ENCODE results near the gene MPPED1.

MPPED1 gene

DNA sequence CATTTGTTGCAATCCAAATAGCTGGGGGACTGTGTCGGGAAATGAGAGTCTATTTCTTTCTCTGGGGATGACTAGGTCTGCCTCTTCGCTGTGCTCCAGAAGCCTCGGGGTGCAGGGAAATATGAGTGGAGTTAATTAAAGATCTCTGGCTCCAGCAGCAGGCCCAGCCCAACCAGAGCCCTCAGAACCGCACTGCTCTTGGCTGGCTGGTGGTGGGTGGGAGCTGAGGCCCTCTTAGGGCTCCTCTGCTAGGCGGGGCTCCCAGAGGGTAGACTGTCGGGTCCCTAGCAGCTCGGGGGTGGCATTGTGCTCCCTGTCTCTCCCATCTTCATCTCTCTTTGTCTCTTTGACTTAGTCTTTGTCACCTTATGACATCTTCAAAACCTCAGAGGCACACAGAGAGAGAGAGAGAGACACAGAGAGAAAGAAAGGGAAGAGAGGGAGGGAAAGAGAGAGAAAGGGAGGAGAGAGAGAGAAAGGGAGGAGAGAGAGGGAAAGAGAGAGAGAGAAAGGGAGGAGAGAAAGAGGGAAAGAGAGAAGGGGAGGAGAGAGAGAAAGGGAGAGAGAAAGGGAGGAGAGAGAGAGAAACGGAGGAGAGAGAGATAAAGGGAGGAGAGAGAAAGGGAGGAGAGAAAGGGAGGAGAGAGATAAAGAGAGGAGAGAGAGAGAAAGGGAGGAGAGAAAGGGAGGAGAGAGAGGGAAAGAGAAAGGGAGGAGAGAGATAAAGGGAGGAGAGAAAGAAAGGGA is 20.2 kb downstream of the MPPED1 start:
- no peak for DNase-seq (ENCODE audit: low spot score)

- no peak for DNase-seq (ENCODE audit: low spot score)
Observed at GRCh38 chr22:43432883-43433415, 21.1 kb downstream of the MPPED1 start.

GRCh38 chr22:43433451-43434274 is 21.8 kb downstream of the MPPED1 start:
- no peak for DNase-seq (ENCODE audit: low spot score)

GRCh38 chr22:43434275-43434927 is 22.6 kb downstream of the MPPED1 start:
- DNase-seq (ENCODE audit: low spot score) = no peak

DNA sequence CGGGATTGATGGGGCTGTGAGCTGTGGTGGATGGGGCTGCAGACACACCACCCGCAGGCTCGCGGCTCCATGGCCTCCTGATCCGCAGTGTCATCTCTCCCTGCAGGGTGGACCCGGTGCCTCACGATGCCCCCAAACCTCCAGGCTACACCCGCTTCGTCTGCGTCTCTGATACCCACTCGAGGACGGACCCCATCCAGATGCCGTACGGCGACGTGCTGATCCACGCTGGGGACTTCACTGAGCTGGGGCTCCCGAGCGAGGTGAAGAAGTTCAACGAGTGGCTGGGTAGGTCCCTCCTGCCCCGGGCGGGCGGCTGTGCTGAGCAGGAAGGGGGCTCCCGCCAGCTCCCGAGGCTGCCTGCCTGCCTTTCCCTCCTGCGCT is 23.1 kb downstream of the MPPED1 start:
- DNase-seq (ENCODE audit: low spot score) = no peak

DNA sequence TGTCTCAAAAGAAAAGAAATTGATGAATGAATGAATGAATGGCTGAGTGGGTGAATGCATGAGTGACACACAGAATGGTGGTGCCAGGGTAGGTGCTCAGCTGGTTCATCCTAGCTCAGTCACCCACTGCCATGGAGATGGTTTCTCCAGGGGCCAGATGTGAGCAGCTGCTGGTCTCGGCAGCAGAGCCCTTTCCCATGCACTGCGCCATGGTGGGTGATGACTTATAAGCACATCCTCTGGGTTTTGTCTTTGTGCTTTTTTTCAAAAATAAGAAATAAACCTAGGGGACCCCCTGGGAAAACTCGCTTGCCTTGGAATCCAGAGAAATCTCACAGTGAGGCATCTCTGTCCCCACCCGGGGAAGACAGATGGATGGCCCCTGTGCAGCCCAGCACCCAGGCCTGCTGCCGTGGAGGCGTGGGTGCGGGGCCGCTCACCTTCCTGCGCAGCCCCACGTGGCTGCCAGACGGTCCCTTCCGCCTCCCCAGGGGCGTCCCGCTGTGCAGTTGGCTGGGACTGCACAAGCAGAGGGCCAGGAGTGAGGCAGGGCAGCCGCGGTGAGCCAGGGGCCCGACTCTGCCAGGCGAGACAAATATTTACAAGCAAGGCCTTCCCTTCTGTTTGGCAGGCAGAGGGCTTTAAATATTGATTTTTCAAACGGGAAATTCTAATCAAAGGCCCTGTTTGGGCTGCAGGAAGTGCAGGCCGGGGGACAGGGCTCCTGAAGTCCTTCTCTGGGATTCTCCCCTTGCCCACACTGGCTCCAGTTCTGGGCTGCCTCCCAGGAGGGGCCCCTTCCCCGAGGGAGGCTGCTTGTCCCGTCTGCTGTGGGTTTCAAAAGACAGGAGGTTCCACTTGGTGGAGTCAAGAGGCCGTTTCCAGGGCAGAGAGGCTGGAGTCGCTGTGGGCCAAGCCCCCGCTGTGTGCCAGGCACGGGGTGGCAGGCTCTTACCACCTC is 24.3 kb downstream of the MPPED1 start:
- DNase-seq (ENCODE audit: low spot score) = no peak

GRCh38 chr22:43436868-43437267 is 25.1 kb downstream of the MPPED1 start:
- no peak for DNase-seq (ENCODE audit: low spot score)

DNA sequence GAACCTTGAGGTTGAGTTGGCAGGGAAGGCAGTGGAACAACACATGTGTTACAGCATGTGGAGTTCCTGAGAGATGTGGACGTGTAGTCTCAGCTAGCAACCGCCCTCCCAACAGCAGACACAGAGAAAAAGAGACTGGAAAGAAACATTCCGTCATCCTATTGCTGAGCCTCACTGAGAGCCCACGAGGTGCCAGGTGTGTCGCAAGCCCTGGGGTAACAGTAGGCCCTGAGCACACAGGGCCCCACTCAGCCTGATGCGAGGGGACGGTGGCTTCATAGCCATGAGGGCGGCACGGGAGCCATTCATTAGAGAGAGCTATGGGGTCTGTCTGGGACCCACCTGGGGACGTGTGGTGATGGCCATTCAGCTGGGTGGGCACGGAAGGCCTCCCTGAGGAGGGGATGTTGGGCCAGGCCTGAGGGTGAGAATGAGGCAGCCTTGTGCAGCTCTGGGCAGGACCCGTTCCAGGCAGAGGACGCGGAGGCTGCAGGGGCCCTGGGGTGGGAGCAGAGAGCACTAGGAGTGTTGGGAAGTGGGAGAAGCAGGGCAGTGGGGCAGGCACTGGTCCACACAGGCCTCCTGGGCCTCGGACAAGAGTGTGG is 26.2 kb downstream of the MPPED1 start:
- no peak for DNase-seq (ENCODE audit: low spot score)

GRCh38 chr22:43438666-43439347 is 27.0 kb downstream of the MPPED1 start:
- DNase-seq (ENCODE audit: low spot score) = no peak

- DNase-seq (ENCODE audit: low spot score) = no peak
Observed at GRCh38 chr22:43439368-43440103, 27.7 kb downstream of the MPPED1 start.

GRCh38 chr22:43440104-43440387 is 28.2 kb downstream of the MPPED1 start:
- DNase-seq (ENCODE audit: low spot score) = no peak

DNA sequence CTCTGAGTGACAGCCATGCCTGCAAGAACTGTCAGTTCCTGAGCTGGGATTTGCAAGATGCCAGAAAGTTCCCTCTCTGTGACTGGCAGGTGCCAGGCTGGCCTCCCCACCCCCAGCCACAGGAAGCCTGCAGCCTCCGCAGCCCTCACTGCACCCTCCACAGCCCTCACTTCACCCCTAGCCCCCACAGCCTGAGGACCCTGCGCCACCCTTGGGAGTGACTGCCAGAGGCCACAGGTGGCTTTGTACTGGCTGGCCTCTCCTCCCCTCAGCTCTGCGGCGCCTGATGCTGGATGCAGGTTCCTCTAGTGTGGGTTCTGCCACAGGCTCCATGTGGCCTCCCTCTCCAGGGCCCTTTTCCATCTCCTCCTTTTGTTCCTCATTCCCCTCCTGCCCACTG is 28.7 kb downstream of the MPPED1 start:
- no peak for DNase-seq (ENCODE audit: low spot score)

DNA sequence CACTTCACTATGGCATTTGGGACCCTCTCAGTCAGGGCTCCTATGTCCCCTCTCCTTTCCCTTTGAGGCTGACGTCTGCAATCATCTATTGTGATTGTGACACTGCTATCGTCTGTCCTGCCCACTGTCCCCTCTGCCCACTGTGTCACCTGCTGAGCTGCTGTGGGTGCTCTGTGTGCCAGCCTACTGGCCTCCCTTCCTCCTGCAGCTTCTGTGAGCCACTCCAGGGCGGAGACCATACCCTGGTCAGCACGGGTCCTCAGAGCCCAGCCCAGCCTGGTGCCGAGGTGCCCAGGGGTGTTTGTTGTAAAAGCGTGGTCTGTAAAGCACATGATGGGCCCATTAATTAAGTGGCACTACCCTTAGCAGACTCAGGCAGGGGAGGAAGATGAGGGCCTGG is 29.4 kb downstream of the MPPED1 start:
- DNase-seq (ENCODE audit: low spot score) = no peak

GRCh38 chr22:43441751-43442150 is 29.9 kb downstream of the MPPED1 start:
- DNase-seq (ENCODE audit: low spot score) = no peak

DNA sequence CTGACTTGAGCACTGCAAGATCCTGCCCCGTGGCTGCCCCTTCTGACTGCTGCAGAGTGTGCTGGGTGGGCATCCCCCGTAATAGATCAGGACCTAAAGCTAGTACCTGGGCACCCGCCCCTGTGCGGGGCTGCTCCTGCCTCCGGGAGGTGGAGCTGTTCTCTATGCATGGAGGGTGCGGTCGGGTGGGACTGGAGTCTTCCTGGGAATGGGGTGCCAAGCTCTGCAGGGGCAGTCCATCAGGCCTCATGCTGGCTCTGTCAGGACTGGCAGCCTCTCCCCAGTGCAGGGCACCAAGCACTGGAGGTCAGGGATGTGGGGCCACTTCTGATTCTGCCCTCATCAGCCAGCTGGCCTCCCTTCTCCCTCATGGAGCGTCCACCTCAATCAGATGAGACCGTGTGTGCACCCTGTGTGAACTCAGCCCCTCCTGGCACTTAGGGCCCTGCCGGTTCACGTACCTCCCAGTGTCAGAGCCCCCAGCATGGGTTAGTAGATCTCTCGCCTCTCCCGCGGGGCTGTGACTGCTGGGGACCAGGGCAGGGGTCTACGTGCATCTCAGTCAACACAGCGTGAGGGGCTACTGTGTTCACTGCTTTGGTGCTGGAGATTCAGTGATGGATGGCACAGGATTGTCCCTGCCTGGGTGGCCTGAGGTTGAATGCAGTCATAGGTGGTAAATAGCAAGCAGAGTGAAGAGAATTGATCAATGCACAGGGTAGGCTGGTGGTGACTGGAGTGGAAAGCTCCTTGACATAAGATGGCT is 30.8 kb downstream of the MPPED1 start:
- DNase-seq (ENCODE audit: low spot score) = no peak

DNA sequence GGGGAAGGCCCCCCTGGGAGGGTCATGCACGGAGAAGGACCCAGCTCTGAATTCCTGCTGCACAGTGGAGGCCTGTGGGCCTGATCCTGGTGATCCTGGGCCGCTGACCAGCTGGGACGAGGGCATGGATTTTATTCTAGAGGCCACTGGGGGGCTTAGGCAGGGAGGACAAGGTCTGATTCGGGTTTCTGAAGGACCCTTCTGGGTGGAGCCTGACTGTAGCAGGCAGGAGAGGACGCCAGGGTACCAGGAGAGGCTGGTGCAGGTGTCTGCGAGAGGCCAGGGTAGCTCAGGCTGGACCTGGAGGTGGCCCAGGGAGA is 31.3 kb downstream of the MPPED1 start:
- no peak for DNase-seq (ENCODE audit: low spot score)

DNA sequence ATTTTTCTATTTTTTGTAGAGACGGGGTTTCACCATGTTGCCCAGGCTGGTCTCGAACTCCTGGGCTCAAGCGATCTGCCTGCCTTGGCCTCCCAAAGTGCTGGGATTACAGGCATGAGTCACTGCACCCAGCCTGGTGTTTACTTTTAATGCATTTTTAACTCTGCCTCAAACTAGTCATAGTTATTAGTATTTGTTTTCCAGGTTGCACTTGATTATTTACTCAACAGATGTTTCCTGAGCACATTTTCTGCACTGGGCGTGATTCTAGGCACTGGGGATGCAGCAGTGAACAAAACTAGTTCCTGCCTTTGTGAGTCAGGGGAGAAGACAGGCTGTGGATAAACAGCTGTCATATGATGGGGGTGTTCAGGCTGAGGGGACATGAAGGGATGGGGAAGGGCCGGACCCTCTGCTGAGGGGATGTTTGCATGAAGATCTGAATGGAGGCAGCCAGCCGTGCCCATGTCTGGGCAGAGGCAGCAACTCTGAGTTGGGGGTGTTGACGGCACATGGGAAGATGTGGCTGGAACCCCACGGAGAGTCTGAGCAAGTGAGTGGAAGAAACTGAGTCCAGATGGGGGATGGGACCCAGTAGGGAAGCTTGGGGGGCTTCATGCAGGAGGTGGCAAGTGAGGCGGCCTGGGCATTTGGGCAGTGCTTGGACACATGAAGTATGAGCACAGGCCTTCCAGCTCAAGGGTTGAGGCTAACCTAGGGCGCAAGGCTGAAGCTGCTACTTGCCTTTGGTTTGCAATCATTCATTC is 34.4 kb downstream of the MPPED1 start:
- DNase-seq (ENCODE audit: low spot score) = peak; percentile 83

DNA sequence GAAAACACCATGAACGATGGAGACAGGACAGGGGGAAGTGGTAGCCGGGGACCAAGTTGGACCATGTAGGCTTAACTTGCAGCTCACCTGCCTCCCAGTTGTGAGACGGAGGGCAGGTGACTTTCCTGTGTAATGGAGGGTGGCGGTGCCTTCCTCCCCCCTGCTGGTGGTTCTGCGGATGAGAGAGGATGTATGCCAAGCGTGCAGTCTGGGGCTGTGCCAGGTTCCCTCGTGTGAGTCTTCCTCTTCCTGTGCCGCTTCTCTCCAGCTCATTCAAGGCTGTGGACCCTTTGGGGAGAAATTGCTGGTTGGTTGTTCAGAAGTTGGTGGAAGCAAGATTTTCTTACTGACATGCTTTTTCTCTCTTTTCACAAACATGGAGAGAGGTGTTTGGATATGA is 35.1 kb downstream of the MPPED1 start:
- DNase-seq (ENCODE audit: low spot score) = peak; percentile 30

DNA sequence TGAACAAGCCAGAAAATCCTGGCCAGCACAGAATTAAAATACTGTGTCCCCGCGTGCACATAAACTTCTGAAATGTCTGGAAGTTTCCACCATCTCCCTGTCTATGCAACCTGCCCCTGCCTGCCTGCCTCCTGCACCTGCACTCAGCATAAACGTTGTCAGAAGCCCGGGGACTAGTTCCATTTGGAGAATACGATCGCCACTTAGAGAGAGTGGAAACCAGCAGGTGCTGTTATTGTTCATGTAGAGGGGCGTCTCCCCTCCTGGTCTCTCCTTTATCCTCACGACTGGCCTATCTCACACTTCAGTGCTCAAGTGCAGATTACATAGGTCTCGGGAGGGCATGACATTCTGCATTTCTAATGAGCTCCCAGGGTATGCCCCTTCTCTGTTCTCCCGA is 35.6 kb downstream of the MPPED1 start:
- no peak for DNase-seq (ENCODE audit: low spot score)
